Breast epithelium (tissue), 4 donors: ENCODE measurements around the gene CADPS2. TPM values are rescaled to one million over a fixed set of nuclear protein-coding genes. Genes with fewer than 3 reads are reported as not detected.

Experiments used
- DNase-seq, 2 donors: peaks; one replicate each; pipeline ENCODE4 v3.0.0-alpha.2; 2019; ENCODE audit warnings: low spot score in 2 of 2
- H3K27ac ChIP-seq, 2 donors: fragments of 200-600 bp; sonication (generic) in 1 of 2; one replicate each; pipeline ENCODE4 v1.5.1; 2016 to 2019; ENCODE audit warnings: mild to moderate bottlenecking in 1 of 2
- H3K27me3 ChIP-seq, 2 donors: fragments of 200-600 bp; sonication (generic) in 1 of 2; one replicate each; pipeline versions ENCODE4 v1.5.1 to v1.6.0; 2017 to 2019; ENCODE audit warnings: control low read depth in 1 of 2, mild to moderate bottlenecking in 1 of 2
- H3K36me3 ChIP-seq: fragments of 200-600 bp; one replicate; pipeline ENCODE4 v1.5.1; 2019
- H3K4me1 ChIP-seq, 2 donors: fragments of 200-600 bp; sonication (generic); one replicate each; pipeline ENCODE4 v1.5.1; 2016 to 2019; ENCODE audit warnings: control low read depth in 1 of 2
- H3K4me3 ChIP-seq, 3 donors: fragments of 200-600 bp; sonication (generic); 1 replicate in 2 of 3; 2 replicates in 1 of 3; pipeline ENCODE4 v1.5.1; 2016 to 2019; ENCODE audit warnings: mild to moderate bottlenecking in 3 of 3, moderate library complexity in 2 of 3
- H3K9me3 ChIP-seq, 2 donors: fragments of 200-600 bp; sonication (generic) in 1 of 2; one replicate each; pipeline ENCODE4 v1.5.1; 2016 to 2019; ENCODE audit warnings: control low read depth in 1 of 2
- CTCF ChIP-seq, 3 donors: fragments of 450-650 bp; IDR thresholded peaks; one replicate each; pipeline ENCODE4 v1.5.1; 2016 to 2017; ENCODE audit warnings: antibody characterized with exemption in 3 of 3, mild to moderate bottlenecking in 3 of 3, moderate library complexity in 3 of 3
- POLR2A ChIP-seq: fragments of 450-650 bp; IDR thresholded peaks from one replicate; pipeline ENCODE4 v1.6.1; 2016; ENCODE audit warnings: antibody characterized with exemption, mild to moderate bottlenecking, moderate library complexity
- POLR2AphosphoS5 ChIP-seq, 3 donors: sonication (generic); formaldehyde crosslinking; IDR thresholded peaks; one replicate each; pipeline ENCODE4 v1.6.1; 2017; ENCODE audit warnings: antibody characterized with exemption in 3 of 3
- intact Hi-C: fragments of 100-400 bp; cut with DNase I; formaldehyde crosslinking; loops from one replicate; pipeline ENCODE4 v1.15.1; 2023; ENCODE audit warnings: low total_unique reads
- total RNA-seq, 3 donors: library from RNA; depleted of rRNA; stranded (reverse); fragments of >200 nt; gene quantifications; one replicate each; pipeline ENCODE4 v1.1.0, GENCODE V29; 2016

CADPS2 gene
- total RNA-seq, 3 donors from 2014 or later = 12.3 to 67.5 (median 66.5) TPM

DNA sequence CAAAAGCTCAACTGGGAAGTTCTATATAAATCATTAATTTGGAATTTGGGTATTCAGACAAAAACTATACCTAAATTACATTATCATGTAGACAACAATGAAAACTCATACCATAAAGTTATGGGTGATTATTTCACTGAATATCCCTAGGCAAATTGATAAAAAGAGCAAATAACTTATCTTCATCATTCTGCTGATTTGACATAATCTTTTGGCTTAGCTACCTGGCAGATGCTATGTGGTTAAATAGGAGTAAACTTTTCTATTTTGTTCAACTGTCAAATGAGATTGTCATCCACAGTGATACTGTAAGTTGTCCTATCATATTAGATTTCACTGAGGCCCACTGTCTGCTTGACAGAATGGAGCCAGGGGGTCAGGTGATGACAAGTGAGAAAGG lies 432.8 kb downstream of the CADPS2 start:
- no peaks in the 10 kb centered on the region for H3K36me3 ChIP-seq
- no peaks in the 10 kb centered on the region for H3K9me3 ChIP-seq
- H3K27ac ChIP-seq = no peak overlapping the region
- intact Hi-C loops = no loop called here
- TF ChIP-seq CTCF (IDR thresholded peaks at IDR 0.05) = no peak
- TF ChIP-seq POLR2A = no peak
- no peak for TF ChIP-seq POLR2AphosphoS5 (IDR thresholded peaks at IDR 0.05)
- no peak for DNase-seq
- no peaks in the 10 kb centered on the region for H3K27me3 ChIP-seq
- no peaks in the 10 kb centered on the region for H3K4me1 ChIP-seq
- no peak overlapping the region for H3K4me3 ChIP-seq

DNA sequence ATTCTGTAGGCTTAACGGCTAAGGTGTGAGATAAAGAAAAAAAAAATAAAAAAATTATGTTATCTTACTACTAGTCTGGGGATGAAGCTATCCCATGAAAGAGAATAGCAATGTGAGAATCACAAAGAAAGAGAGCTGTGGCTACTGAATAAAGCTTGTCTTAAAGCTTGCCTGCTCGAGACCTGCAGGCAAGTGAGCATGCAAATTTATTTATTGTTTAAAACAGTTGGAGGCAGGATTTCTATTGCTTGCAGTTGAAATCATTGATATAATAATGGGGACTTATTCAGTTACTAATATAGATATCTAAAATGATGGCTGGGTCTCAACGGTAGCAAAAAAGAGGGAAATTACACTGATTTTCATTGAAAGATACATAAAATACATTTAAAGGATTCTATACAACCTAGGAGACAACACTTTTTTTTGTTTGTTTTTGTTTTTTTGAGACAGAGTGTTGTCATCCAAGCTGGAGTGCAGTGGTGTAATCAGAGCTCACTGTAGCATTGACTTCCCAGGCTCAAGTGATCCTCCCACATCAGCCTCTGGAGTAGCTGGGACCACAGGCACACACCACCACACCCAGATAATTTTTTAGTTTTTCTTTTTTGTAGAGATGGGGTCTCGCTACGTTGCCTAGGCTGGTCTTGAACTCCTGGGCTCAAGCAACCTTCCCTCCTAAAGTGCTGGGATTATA lies 437.2 kb downstream of the CADPS2 start:
- TF ChIP-seq CTCF (IDR thresholded peaks at IDR 0.05) (no peak), POLR2AphosphoS5 (IDR thresholded peaks at IDR 0.05) (no peak), POLR2A (no peak)
- no peaks in the 10 kb centered on the region for H3K9me3 ChIP-seq
- H3K4me1 ChIP-seq = no peaks in the 10 kb centered on the region
- H3K36me3 ChIP-seq = no peaks in the 10 kb centered on the region
- no peak overlapping the region for H3K27ac ChIP-seq
- no peak for DNase-seq
- H3K27me3 ChIP-seq = no peaks in the 10 kb centered on the region
- intact Hi-C loops = no loop called here
- H3K4me3 ChIP-seq = no peak overlapping the region

GRCh38 chr7:122442929-122443328 lies 443.3 kb downstream of the CADPS2 start:
- Histone ChIP-seq H3K27me3 (no peaks in the 10 kb centered on the region), H3K4me1 (no peaks in the 10 kb centered on the region), H3K36me3 (no peaks in the 10 kb centered on the region), H3K4me3 (no peak overlapping the region), H3K27ac (no peak overlapping the region), H3K9me3 (no peaks in the 10 kb centered on the region)
- intact Hi-C loops = no loop called here
- no peak for DNase-seq
- TF ChIP-seq POLR2A = no peak
- no peak for TF ChIP-seq CTCF (IDR thresholded peaks at IDR 0.05)
- TF ChIP-seq POLR2AphosphoS5 (IDR thresholded peaks at IDR 0.05) = no peak

- H3K9me3 ChIP-seq = no peaks in the 10 kb centered on the region
- no peaks in the 10 kb centered on the region for H3K36me3 ChIP-seq
- no peaks in the 10 kb centered on the region for H3K27me3 ChIP-seq
- TF ChIP-seq POLR2AphosphoS5 (IDR thresholded peaks at IDR 0.05) (no peak), CTCF (IDR thresholded peaks at IDR 0.05) (no peak), POLR2A (no peak)
- H3K4me3 ChIP-seq = no peak overlapping the region
- no peaks in the 10 kb centered on the region for H3K4me1 ChIP-seq
- intact Hi-C loops = no loop called here
- DNase-seq = no peak
- H3K27ac ChIP-seq = no peak overlapping the region
These were observed 447.8 kb downstream of the CADPS2 start for GRCh38 chr7:122438492-122438891.

DNA sequence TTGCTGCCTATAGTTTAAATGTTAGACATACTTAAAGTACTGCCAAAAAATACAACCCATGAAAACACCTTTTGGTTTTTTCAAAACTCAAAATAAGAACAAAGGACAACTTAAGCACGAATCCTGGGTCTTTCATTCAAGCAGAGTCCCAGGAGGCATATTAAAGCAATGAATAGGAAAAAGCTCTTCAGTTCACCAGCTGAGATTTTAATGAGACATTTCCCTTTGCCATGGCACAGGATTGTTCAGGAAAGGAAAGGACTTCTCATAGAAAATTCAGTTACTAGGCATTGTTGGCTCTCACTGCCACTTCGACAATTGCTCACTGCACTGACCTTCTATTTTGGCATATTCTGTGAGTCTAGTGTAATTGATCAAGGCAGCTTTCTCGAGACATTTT lies 448.3 kb downstream of the CADPS2 start:
- Histone ChIP-seq H3K9me3 (no peaks in the 10 kb centered on the region), H3K27ac (no peak overlapping the region), H3K4me1 (no peaks in the 10 kb centered on the region), H3K27me3 (no peaks in the 10 kb centered on the region), H3K36me3 (no peaks in the 10 kb centered on the region), H3K4me3 (no peak overlapping the region)
- intact Hi-C loops = no loop called here
- no peak for TF ChIP-seq POLR2A
- no peak for TF ChIP-seq POLR2AphosphoS5 (IDR thresholded peaks at IDR 0.05)
- TF ChIP-seq CTCF (IDR thresholded peaks at IDR 0.05) = no peak
- DNase-seq = no peak
